Small intestine (tissue), 7 donors: ENCODE results near the gene SAMD14. TPM values are rescaled to one million over a fixed set of nuclear protein-coding genes. Genes with fewer than 3 reads are reported as not detected.

Experiments
- DNase-seq, 2 donors: peaks; one replicate each; pipeline versions ENCODE4 v3.0.0 to v3.0.0-alpha.2; 2013
- FAIRE-seq: peaks from 2 replicates; lab custom pipeline; 2012; peaks lifted over from hg19 to GRCh38; lab: Jason Lieb, UNC
- H3K27ac ChIP-seq, 3 donors: one replicate each; pipeline ENCODE4 v1.5.1; 2013; ENCODE audit warnings: low read length in 2 of 3, mild to moderate bottlenecking in 2 of 3, control low read depth in 1 of 3, inconsistent platforms in 1 of 3, low read depth in 1 of 3, moderate library complexity in 1 of 3
- H3K27me3 ChIP-seq, 3 donors: one replicate each; pipeline ENCODE4 v1.6.1; 2013; ENCODE audit warnings: low read length in 3 of 3, inconsistent platforms in 1 of 3; ENCODE audit not compliant: control insufficient read depth in 3 of 3, insufficient read depth in 3 of 3
- H3K36me3 ChIP-seq, 3 donors: one replicate each; pipeline ENCODE4 v1.6.1; 2013; ENCODE audit warnings: low read length in 3 of 3, inconsistent platforms in 1 of 3, low read depth in 1 of 3, mild to moderate bottlenecking in 1 of 3, moderate library complexity in 1 of 3; ENCODE audit not compliant: control insufficient read depth in 3 of 3, insufficient read depth in 2 of 3
- H3K4me1 ChIP-seq, 3 donors: one replicate each; pipeline ENCODE4 v1.6.1; 2013; ENCODE audit warnings: low read length in 2 of 3, inconsistent platforms in 1 of 3, low read depth in 1 of 3, mild to moderate bottlenecking in 1 of 3, moderate library complexity in 1 of 3; ENCODE audit not compliant: control insufficient read depth in 3 of 3, insufficient read depth in 2 of 3
- H3K4me3 ChIP-seq, 3 donors: one replicate each; pipeline ENCODE4 v1.5.1; 2013; ENCODE audit warnings: low read length in 3 of 3, control low read depth in 1 of 3, inconsistent platforms in 1 of 3, low read depth in 1 of 3, mild to moderate bottlenecking in 1 of 3, moderate library complexity in 1 of 3
- H3K9me3 ChIP-seq, 2 donors: one replicate each; pipeline ENCODE4 v1.6.1; 2013; ENCODE audit warnings: low read depth in 1 of 2, low read length in 1 of 2; ENCODE audit not compliant: control insufficient read depth in 2 of 2, insufficient read depth in 1 of 2
- WGBS, 3 donors: extraction: QIAGEN DNeasy Blood & Tissue Kit; methylation state at CpG; one replicate each; pipeline ENCODE4 v1.1.7; 2013; 5-methylcytosine and 5-hydroxymethylcytosine counted together
- polyA plus RNA-seq, 4 donors: library from polyadenylated mRNA; stranded (reverse) in 3 of 4; unstranded in 1 of 4; fragments of 200-250 nt in 3 of 4; fragments of 120-200 nt in 1 of 4; gene quantifications; one replicate each; pipeline versions ENCODE4 v1.2.1 to v1.2.3, GENCODE V29; 2013
- donor health status: healthy with polysubstance abuse.
- donor health status: control.
- donor health status: control.
- donor health status: Bipolar disorder and iron deficiency.
- donor health status: healthy.

Gene SAMD14
- polyA plus RNA-seq, 4 donors, result 0.54 to 2.9 (median 1.4) TPM

DNA sequence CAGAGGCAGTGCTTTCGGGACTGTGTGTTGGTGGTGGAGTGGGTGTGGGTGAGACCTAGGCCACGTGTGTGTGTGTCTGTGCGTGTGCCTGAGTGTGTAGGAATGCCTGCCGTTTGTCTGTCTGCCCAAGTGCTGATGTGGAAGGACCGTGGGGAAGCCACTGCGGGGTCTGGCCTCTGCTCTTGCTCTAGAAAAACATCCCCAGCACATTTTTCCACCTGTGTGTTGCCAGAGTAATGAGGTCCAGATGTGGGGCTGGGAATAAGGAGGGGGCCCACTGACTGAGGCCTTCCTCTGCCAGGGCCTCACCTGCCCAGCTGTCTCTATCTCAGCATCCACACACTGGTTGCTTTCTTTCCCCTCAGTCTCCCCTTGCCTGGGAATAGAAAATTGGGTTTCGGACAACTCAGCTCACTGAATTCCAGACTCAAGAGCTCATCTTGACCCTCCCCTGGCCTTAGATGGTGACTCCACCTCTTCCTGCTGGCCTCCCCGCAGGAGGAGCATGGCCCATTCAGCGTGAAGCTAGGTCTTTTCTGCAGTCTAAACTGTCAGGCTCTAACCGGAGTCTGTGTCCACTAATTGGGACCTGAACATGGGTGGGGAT lies 43.5 kb upstream of the SAMD14 start:
- no peaks in the 10 kb centered on the region for H3K9me3 ChIP-seq
- 62 to 86% (median 83%) methylated on average over 10 of the region's 10 CpGs for WGBS, 3 donors
- no peak overlapping the region for H3K4me3 ChIP-seq
- H3K36me3 ChIP-seq, result no peaks in the 10 kb centered on the region
- peak overlapping the region in 2 of 3 donors; percentile 43 to 63 for H3K27ac ChIP-seq
- DNase-seq (no peak), FAIRE-seq (no peak)
- peaks cover 0 to 36% (median 2%) of the 10 kb centered on the region in 3 donors for H3K4me1 ChIP-seq
- H3K27me3 ChIP-seq, result no peaks in the 10 kb centered on the region

GRCh38 chr17:50172936-50173334 lies 43.0 kb upstream of the SAMD14 start:
- H3K4me1 ChIP-seq, result peaks cover 0 to 31% (median 2%) of the 10 kb centered on the region in 3 donors
- FAIRE-seq (no peak), DNase-seq (no peak)
- H3K36me3 ChIP-seq, result no peaks in the 10 kb centered on the region
- no peak overlapping the region for H3K4me3 ChIP-seq
- peaks cover 0 to 3% (median 0%) of the 10 kb centered on the region in 3 donors for H3K27me3 ChIP-seq
- H3K9me3 ChIP-seq, result no peaks in the 10 kb centered on the region
- peak overlapping the region in 2 of 3 donors; percentile 43 to 63 for H3K27ac ChIP-seq
- 69 to 81% (median 77%) methylated on average over 6 of the region's 6 CpGs for WGBS, 3 donors

DNA sequence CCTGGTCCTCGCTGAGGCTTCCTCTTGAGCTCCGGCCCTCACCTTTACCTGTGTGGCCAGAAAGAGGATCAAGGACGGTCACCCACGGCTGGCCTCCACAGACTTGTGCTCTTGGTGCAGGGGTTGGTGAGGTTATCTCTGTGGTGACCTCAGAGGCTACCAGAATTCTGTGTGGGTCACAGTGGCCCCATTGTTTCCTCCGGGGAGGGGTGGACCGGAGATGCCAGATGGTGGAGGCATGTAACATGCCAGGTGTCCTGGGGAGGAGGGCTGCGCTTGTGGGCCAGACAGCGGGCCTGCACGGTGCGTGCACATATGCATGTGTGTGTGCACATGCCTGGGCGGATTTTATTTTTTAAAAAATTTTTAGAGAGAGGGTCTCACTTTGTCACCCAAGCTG lies 42.2 kb upstream of the SAMD14 start:
- peaks cover 0 to 3% (median 0%) of the 10 kb centered on the region in 3 donors for H3K27me3 ChIP-seq
- DNase-seq, result no peak
- H3K36me3 ChIP-seq, result no peaks in the 10 kb centered on the region
- no peaks in the 10 kb centered on the region for H3K9me3 ChIP-seq
- H3K4me1 ChIP-seq, result peaks cover 0 to 26% (median 0%) of the 10 kb centered on the region in 3 donors
- 87 to 94% (median 94%) methylated on average over 11 of the region's 11 CpGs for WGBS, 3 donors
- no peak overlapping the region for H3K4me3 ChIP-seq
- no peak for FAIRE-seq
- H3K27ac ChIP-seq, result no peak overlapping the region

GRCh38 chr17:50171371-50172071 lies 41.6 kb upstream of the SAMD14 start:
- no peak overlapping the region for H3K4me3 ChIP-seq
- no peaks in the 10 kb centered on the region for H3K36me3 ChIP-seq
- H3K9me3 ChIP-seq, result no peaks in the 10 kb centered on the region
- peaks cover 0 to 22% (median 0%) of the 10 kb centered on the region in 3 donors for H3K4me1 ChIP-seq
- H3K27me3 ChIP-seq, result peaks cover 0 to 3% (median 0%) of the 10 kb centered on the region in 3 donors
- 87 to 92% (median 91%) methylated on average over 17 of the region's 17 CpGs for WGBS, 3 donors
- no peak for DNase-seq
- FAIRE-seq, result no peak
- no peak overlapping the region for H3K27ac ChIP-seq

DNA sequence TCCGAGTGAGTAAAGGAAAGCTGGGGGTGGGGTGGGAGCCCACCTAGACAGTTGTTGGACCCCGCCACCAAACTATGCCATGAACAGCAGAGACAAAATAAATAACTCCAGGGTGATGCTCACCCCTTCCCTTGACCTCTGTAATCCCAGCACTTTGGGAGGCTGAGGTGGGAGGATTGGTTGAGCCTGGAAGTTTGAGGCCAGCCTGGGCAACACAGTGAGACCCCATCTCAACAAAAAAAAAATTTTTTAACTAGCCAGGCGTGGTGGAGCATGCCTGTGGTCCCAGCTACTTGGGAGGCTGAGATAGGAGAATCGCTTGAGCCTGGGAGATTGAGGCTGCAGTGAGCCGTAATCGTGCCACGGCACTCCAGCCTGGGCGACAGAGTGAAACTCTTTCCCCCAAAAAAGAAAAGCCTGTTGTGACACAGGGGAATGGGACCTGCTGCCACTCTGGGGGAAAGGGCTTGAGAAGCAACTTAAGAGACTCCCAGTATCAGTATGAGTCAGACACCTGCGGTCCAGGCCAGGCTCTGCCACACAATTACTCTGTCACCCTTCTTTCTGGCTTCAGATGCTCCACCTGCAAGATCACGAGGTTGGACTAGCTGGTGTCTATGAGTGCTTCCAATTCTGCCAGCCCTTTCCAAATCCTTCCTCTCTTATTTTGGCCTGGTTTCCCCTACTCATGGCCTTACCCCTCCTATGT lies 40.9 kb upstream of the SAMD14 start:
- peaks cover 0 to 18% (median 0%) of the 10 kb centered on the region in 3 donors for H3K4me1 ChIP-seq
- peaks cover 0 to 3% (median 0%) of the 10 kb centered on the region in 3 donors for H3K27me3 ChIP-seq
- no peak overlapping the region for H3K4me3 ChIP-seq
- no peak overlapping the region for H3K27ac ChIP-seq
- DNase-seq, result no peak
- FAIRE-seq, result no peak
- no peaks in the 10 kb centered on the region for H3K36me3 ChIP-seq
- 73 to 83% (median 74%) methylated on average over 10 of the region's 10 CpGs for WGBS, 3 donors
- no peaks in the 10 kb centered on the region for H3K9me3 ChIP-seq

GRCh38 chr17:50169881-50170459 lies 40.0 kb upstream of the SAMD14 start:
- 63 to 87% (median 64%) methylated on average over 9 of the region's 9 CpGs for WGBS, 3 donors
- Histone ChIP-seq H3K36me3 (no peaks in the 10 kb centered on the region), H3K27ac (no peak overlapping the region), H3K9me3 (no peaks in the 10 kb centered on the region), H3K4me1 (peaks cover 0 to 9% (median 0%) of the 10 kb centered on the region in 3 donors), H3K4me3 (no peak overlapping the region), H3K27me3 (peaks cover 0 to 3% (median 0%) of the 10 kb centered on the region in 3 donors)
- DNase-seq, result no peak
- no peak for FAIRE-seq

DNA sequence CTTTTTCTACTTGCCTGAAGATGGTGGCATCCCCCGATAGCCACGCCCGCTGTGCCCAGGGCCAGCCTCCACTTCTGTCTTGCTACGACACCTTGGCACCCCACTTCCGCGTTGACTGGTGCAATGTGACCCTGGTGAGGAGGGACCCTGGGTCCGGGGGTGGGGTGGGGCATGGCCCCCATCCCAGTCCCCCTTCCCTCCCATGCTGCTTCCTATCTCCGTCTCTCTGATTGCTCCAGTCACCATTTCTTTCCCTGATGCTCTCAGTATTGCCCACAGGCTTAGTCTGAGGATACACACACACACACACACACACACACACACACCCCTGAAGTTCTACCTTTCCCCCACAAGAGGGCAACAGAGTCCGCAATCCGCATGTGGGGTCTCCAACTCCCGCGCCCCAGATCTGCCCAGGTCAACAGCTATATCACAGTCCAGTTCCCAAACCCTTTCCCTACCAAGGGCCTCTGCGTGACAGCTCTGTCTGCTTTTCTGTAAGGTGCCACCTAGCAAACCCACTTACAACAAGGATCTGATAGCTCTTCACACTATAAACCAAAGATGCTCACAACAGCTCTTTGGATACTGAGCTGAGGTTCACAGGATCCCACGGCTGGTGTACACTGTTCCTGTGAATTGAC lies 39.3 kb upstream of the SAMD14 start:
- no peak for FAIRE-seq
- H3K27ac ChIP-seq, result no peak overlapping the region
- 15 to 35% (median 15%) methylated on average over 14 of the region's 14 CpGs for WGBS, 3 donors

More for the DNA sequence above, 39.3 kb upstream of the SAMD14 start:
- peak; percentile 37 to 82 for DNase-seq
- peaks cover 0 to 8% (median 0%) of the 10 kb centered on the region in 3 donors for H3K4me1 ChIP-seq
- peaks cover 0 to 3% (median 0%) of the 10 kb centered on the region in 3 donors for H3K27me3 ChIP-seq
- no peaks in the 10 kb centered on the region for H3K9me3 ChIP-seq
- H3K4me3 ChIP-seq, result no peak overlapping the region
- H3K36me3 ChIP-seq, result no peaks in the 10 kb centered on the region
